Measurements from ENCODE around the gene DNAH11.

DNA sequence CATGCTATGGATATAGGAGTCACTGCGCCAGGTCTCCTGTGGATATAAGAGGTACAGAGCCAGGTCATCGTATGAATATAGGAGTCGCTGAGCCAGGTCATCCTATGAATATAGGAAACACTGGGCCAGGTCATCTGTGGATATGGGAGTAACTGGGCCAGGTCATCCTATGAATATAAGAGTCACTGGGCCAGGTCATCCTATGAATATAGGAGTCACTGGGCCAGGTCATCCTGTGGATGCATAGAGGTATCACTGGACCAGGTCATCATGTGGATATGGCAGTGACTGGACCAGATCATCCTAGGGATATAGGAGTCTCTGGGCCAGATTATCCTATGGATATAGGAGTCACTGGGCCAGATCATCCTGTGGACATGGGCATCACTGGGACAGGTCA, 181.7 kb downstream of the DNAH11 start:
- no peak for TF ChIP-seq CTCF (IDR thresholded peaks at IDR 0.05)
- no peak for TF ChIP-seq POLR2A (IDR thresholded peaks at IDR 0.05)
